Astrocyte of the cerebellum (primary cell): ENCODE measurements around the gene ASCC3.

ENCODE experiments used
- DNase-seq: peaks from one replicate; pipeline ENCODE4 v3.0.0-alpha.2; 2011; ENCODE audit warnings: low read depth
- H3K4me3 ChIP-seq: 2 replicates; pipeline ENCODE4 v1.5.1; 2011; ENCODE audit warnings: mild to moderate bottlenecking, low read depth, low read length, moderate library complexity
- in situ Hi-C: cut with HindIII; loops from 2 replicates; pipeline ENCODE4 v1.10.0; 2017; ENCODE audit warnings: low sequenced_read_pairs
- TF ChIP-seq, protein P1 (sequence below): IDR thresholded peaks from 2 replicates; pipeline ENCODE4 v1.5.1; 2012; ENCODE audit warnings: low read length, low read depth, moderate library complexity, mild to moderate bottlenecking; ENCODE audit errors: missing control alignments

ASCC3 gene

GRCh38 chr6:100517106-100517505 lies 364.0 kb downstream of the ASCC3 start:
- no peak overlapping the region for H3K4me3 ChIP-seq
- in situ Hi-C loops, result no loop called here
- DNase-seq, result no peak
- TF ChIP-seq, protein P1, sequence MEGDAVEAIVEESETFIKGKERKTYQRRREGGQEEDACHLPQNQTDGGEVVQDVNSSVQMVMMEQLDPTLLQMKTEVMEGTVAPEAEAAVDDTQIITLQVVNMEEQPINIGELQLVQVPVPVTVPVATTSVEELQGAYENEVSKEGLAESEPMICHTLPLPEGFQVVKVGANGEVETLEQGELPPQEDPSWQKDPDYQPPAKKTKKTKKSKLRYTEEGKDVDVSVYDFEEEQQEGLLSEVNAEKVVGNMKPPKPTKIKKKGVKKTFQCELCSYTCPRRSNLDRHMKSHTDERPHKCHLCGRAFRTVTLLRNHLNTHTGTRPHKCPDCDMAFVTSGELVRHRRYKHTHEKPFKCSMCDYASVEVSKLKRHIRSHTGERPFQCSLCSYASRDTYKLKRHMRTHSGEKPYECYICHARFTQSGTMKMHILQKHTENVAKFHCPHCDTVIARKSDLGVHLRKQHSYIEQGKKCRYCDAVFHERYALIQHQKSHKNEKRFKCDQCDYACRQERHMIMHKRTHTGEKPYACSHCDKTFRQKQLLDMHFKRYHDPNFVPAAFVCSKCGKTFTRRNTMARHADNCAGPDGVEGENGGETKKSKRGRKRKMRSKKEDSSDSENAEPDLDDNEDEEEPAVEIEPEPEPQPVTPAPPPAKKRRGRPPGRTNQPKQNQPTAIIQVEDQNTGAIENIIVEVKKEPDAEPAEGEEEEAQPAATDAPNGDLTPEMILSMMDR, result no peak

DNA sequence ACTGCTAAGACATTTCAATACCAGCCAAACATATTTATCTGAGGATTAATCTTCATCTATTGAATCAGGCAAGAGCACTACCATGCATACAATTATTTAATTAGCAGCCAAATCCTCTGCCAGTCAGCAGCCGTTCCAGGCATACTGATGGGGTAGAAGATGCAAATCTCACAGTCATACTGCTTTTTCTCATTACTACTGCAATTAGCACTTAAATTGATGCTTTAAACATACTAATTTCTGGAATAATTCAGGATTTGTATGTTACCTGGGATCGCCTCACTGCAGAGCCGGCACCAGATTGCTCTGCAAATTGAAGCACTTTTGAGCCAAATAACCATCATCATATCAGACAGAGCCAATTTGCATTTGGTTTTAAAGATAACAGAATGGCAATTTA lies 366.5 kb downstream of the ASCC3 start:
- H3K4me3 ChIP-seq, result no peak overlapping the region
- DNase-seq, result no peak
- TF ChIP-seq, protein P1, result no peak
- in situ Hi-C loops, result no loop called here

DNA sequence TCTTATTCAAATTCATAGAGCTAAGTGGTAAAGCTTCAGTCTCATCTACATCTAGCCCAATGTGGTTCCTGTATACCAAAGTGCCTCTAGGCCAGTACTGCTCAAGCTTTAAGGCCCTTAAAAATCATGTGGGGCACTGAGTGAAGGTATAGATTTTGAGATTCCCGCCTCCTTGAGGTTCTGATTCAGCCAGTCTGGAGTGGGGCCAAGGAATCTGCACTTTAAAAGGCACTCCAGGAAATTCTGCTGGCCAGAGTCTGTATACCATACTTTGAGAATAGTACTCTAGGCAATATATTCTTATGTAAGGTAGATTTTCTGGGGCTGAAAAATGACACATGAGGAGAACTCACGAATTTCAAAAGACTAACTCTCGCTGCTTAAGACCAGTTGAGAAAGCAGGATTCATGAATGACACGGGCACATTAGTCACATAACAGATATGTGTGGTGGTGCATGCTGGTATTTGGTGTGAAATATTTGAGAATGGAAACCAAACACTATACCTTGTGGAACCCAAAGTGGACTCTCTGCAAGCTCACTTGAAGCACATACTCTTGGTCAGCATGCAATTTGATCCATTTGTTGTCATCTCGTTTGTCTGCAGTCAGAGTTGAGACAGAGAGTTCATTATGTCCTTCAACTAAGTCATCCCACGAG lies 368.8 kb downstream of the ASCC3 start:
- TF ChIP-seq, protein P1, result no peak
- in situ Hi-C loops, result no loop called here
- no peak for DNase-seq
- no peak overlapping the region for H3K4me3 ChIP-seq

- TF ChIP-seq, protein P1, result no peak
- no peak for DNase-seq
- no peak overlapping the region for H3K4me3 ChIP-seq
- in situ Hi-C loops, result no loop called here
These were observed 372.0 kb downstream of the ASCC3 start for GRCh38 chr6:100509101-100509500.

DNA sequence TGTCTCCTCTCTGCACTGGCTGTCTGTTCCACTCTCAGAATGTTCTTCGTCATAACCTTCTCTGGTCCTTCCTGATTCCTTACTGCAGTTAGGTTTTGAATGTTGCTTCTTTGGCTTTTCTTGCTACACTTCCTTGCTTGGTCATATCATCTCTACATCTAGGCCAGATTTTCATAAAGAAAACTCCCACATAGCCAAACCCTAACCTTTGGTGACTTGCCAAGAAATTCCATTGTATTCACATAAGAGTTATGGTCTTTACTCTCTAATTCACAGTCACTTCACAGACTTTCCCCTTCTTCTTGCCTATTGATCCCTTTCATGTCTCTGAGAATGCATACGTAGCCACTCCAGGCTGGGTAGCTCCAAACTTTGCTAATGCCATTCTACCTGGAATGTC lies 374.5 kb downstream of the ASCC3 start:
- in situ Hi-C loops, result no loop called here

DNA sequence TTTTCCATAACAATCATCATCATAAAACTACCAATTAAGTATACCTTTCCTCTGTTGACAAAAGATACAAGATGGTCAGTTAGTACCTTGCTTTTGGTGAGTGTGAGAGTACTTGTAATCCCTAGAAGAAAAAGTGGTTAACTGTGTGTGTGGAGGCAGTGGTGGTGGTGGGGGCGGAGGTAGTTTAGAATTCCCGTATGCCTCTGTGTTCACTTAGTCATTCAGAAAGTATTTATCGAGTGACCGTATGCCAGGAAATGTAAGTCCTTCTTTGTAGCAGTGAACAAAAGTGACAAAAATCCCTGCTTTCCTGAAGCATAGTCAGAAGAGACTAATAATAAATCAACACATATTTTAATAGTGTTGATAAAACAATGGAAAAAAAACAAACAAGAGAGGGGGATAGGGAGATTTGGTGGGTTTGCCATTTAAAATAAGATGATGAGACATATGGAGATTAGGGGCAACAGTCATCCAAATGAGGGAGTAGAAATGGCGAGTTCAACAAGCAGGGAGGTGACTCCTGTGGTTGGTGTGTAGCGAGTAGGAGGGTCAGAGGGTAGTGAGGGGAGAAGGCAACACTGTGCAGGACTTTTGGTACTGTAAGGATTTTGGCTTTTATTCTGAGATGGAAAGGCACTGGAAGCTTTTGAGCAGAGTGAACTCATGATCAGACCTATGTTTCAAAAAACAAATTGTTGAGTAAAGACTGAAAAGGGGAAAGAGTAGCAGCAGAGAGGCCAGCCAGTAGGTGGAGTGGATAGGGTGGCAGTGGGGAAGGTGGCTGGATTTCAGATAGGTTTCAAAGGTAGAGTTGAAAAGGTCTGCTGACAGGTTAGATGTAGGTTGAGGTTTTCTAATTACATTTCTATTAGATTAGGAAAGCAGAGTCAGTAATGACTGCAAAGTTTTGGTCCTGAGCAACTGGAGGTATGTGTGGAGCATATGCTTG lies 376.1 kb downstream of the ASCC3 start:
- peak; percentile 71 for DNase-seq
- in situ Hi-C loops, result no loop called here
- no peak overlapping the region for H3K4me3 ChIP-seq
- TF ChIP-seq, protein P1, result no peak

More for the DNA sequence above, 374.5 kb downstream of the ASCC3 start:
- no peak overlapping the region for H3K4me3 ChIP-seq
- peak; percentile 63 for DNase-seq
- TF ChIP-seq, protein P1, result no peak
